Measurements from ENCODE around the gene C1orf174.

The C1orf174 gene

GRCh38 chr1:3879787-3880428 lies 20.2 kb downstream of the C1orf174 start:
- Histone ChIP-seq H3K9ac (ENCODE audit: low read length) (no peak overlapping the region), H3K79me2 (ENCODE audit: low read length) (no peaks in the 10 kb centered on the region), H4K20me1 (ENCODE audit: insufficient read depth, low read length) (no peaks in the 10 kb centered on the region), H3K27me3 (replicated peaks; ENCODE audit: insufficient read depth, low read length) (no peaks in the 10 kb centered on the region), H3K4me2 (ENCODE audit: low read depth, low read length) (no peak overlapping the region), H3K4me1 (ENCODE audit: low read length) (no peaks in the 10 kb centered on the region), H3K9me3 (replicated peaks; ENCODE audit: insufficient read depth, low read length) (no peaks in the 10 kb centered on the region), H3K4me3 (ENCODE audit: low read length) (no peak overlapping the region), H3K36me3 (replicated peaks; ENCODE audit: insufficient read depth, low read length) (no peaks in the 10 kb centered on the region), H3F3A (ENCODE audit: insufficient read depth, low read length) (no peaks in the 10 kb centered on the region), H2AFZ (ENCODE audit: low read length) (no peak overlapping the region), H3K27ac (ENCODE audit: low read length) (no peak overlapping the region), H3K9me2 (replicated peaks; ENCODE audit: insufficient read depth, low read length) (no peaks in the 10 kb centered on the region)
- no peak for DNase-seq
- TF ChIP-seq CTCF (IDR thresholded peaks at IDR 0.05; ENCODE audit: low read length), result no peak
- no peak for TF ChIP-seq EZH2phosphoT487 (IDR thresholded peaks at IDR 0.05; ENCODE audit: low read length)
- TF ChIP-seq EZH2 (optimal IDR thresholded peaks at IDR 0.05; ENCODE audit: low read depth, low read length), result no peak

- DNase-seq, result no peak
- TF ChIP-seq CTCF (IDR thresholded peaks at IDR 0.05; ENCODE audit: low read length), result no peak
- no peak for TF ChIP-seq EZH2phosphoT487 (IDR thresholded peaks at IDR 0.05; ENCODE audit: low read length)
- no peak for TF ChIP-seq EZH2 (optimal IDR thresholded peaks at IDR 0.05; ENCODE audit: low read depth, low read length)
- H3K4me2 ChIP-seq (ENCODE audit: low read depth, low read length), result no peak overlapping the region
- H3K9ac ChIP-seq (ENCODE audit: low read length), result no peak overlapping the region
- H3K27me3 ChIP-seq (replicated peaks; ENCODE audit: insufficient read depth, low read length), result no peaks in the 10 kb centered on the region
- H3K36me3 ChIP-seq (replicated peaks; ENCODE audit: insufficient read depth, low read length), result no peaks in the 10 kb centered on the region
- H2AFZ ChIP-seq (ENCODE audit: low read length), result no peak overlapping the region
- no peaks in the 10 kb centered on the region for H3K4me1 ChIP-seq (ENCODE audit: low read length)
- H3K9me2 ChIP-seq (replicated peaks; ENCODE audit: insufficient read depth, low read length), result no peaks in the 10 kb centered on the region
- no peaks in the 10 kb centered on the region for H4K20me1 ChIP-seq (ENCODE audit: insufficient read depth, low read length)
- no peaks in the 10 kb centered on the region for H3F3A ChIP-seq (ENCODE audit: insufficient read depth, low read length)
- no peaks in the 10 kb centered on the region for H3K79me2 ChIP-seq (ENCODE audit: low read length)
- no peak overlapping the region for H3K4me3 ChIP-seq (ENCODE audit: low read length)
- no peak overlapping the region for H3K27ac ChIP-seq (ENCODE audit: low read length)
- no peaks in the 10 kb centered on the region for H3K9me3 ChIP-seq (replicated peaks; ENCODE audit: insufficient read depth, low read length)
Observed at GRCh38 chr1:3879099-3879498, 21.0 kb downstream of the C1orf174 start.

- no peaks in the 10 kb centered on the region for H3K27me3 ChIP-seq (replicated peaks; ENCODE audit: insufficient read depth, low read length)
- no peak overlapping the region for H3K9ac ChIP-seq (ENCODE audit: low read length)
- no peaks in the 10 kb centered on the region for H3K79me2 ChIP-seq (ENCODE audit: low read length)
- H3F3A ChIP-seq (ENCODE audit: insufficient read depth, low read length), result no peaks in the 10 kb centered on the region
- no peak overlapping the region for H3K27ac ChIP-seq (ENCODE audit: low read length)
- H3K4me1 ChIP-seq (ENCODE audit: low read length), result no peaks in the 10 kb centered on the region
- no peak for DNase-seq
- no peak overlapping the region for H3K4me3 ChIP-seq (ENCODE audit: low read length)
- TF ChIP-seq EZH2 (optimal IDR thresholded peaks at IDR 0.05; ENCODE audit: low read depth, low read length) (no peak), CTCF (IDR thresholded peaks at IDR 0.05; ENCODE audit: low read length) (no peak), EZH2phosphoT487 (IDR thresholded peaks at IDR 0.05; ENCODE audit: low read length) (no peak)
- no peaks in the 10 kb centered on the region for H3K9me2 ChIP-seq (replicated peaks; ENCODE audit: insufficient read depth, low read length)
- H3K4me2 ChIP-seq (ENCODE audit: low read depth, low read length), result no peak overlapping the region
- no peaks in the 10 kb centered on the region for H3K9me3 ChIP-seq (replicated peaks; ENCODE audit: insufficient read depth, low read length)
- no peak overlapping the region for H2AFZ ChIP-seq (ENCODE audit: low read length)
- H3K36me3 ChIP-seq (replicated peaks; ENCODE audit: insufficient read depth, low read length), result no peaks in the 10 kb centered on the region
- H4K20me1 ChIP-seq (ENCODE audit: insufficient read depth, low read length), result no peaks in the 10 kb centered on the region
Observed at GRCh38 chr1:3876716-3877115, 23.4 kb downstream of the C1orf174 start.

Measured in MM.1S (cell line).